ENCODE results near the gene MYCBP2. TPM values are rescaled to one million over a fixed set of nuclear protein-coding genes. Genes with fewer than 3 reads are reported as not detected.

Gene MYCBP2
- total RNA-seq, 1 donor from 2014 or later = 191 TPM

DNA sequence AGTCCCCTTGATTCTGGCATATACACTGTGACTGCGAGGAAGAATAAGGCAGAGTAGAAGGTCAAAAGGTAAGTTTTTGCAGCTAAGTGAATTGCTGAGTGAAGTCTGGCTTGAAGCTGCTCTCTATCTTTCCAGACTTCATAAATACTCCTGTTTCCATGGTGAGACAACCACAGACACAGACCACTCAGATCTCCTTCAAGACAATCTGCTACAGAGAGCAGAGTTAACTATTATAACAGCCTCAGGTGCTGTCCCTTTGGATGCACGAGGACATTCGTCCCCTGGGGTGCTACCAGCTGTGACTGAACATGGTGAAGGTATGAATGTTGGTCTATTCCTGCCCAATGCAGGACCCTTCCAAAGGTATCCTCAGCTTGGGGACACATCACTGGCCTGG is 104.0 kb downstream of the MYCBP2 start:
- H3K27ac ChIP-seq = no peak overlapping the region
- intact Hi-C loops (cut with DNase I) = no loop called here
- H3K4me3 ChIP-seq = no peak overlapping the region
- no peaks in the 10 kb centered on the region for H3K4me1 ChIP-seq
- no peaks in the 10 kb centered on the region for H3K9me3 ChIP-seq
- no peak for TF ChIP-seq POLR2AphosphoS5 (IDR thresholded peaks at IDR 0.05; ENCODE audit: insufficient read depth in 1 of 2, low read depth in 1 of 2)
- no peak for TF ChIP-seq CTCF (IDR thresholded peaks at IDR 0.05)
- no peak for TF ChIP-seq POLR2A (IDR thresholded peaks at IDR 0.05)
- no peak for DNase-seq (ENCODE audit: extremely low spot score in 2 of 2)
- H3K27me3 ChIP-seq = no peaks in the 10 kb centered on the region
- H3K36me3 ChIP-seq = peaks cover 0 to 22% of the 10 kb centered on the region in 2 donors

GRCh38 chr13:77222000-77222690 is 104.7 kb downstream of the MYCBP2 start:
- no peaks in the 10 kb centered on the region for H3K9me3 ChIP-seq
- peaks cover 0 to 22% of the 10 kb centered on the region in 2 donors for H3K36me3 ChIP-seq

DNA sequence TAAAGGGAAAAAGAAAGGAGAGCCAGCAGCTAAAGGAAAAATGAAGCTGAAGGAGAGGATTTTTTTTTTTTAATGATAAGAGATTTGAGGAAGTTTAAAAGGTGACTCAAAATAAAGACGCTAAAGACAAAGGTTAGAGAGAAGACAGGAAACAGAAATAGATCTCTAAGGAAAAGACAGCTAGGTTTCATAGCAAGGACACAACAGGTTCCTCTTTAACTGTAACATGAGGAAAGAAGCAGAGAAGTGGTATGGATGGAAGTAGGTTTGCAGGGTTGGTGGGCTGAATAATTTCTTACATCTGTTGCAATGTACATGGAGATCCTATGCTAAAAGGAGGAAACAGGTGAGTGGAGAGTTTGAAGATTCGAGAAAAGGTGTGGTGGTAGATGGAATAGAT is 107.5 kb downstream of the MYCBP2 start:
- no peaks in the 10 kb centered on the region for H3K4me1 ChIP-seq
- no peaks in the 10 kb centered on the region for H3K9me3 ChIP-seq
- no peak overlapping the region for H3K27ac ChIP-seq
- no peaks in the 10 kb centered on the region for H3K27me3 ChIP-seq
- no peak for TF ChIP-seq POLR2A (IDR thresholded peaks at IDR 0.05)
- no peak for TF ChIP-seq POLR2AphosphoS5 (IDR thresholded peaks at IDR 0.05; ENCODE audit: insufficient read depth in 1 of 2, low read depth in 1 of 2)
- no peak for TF ChIP-seq CTCF (IDR thresholded peaks at IDR 0.05)
- intact Hi-C loops (cut with DNase I) = no loop called here
- peaks cover 0 to 44% of the 10 kb centered on the region in 2 donors for H3K36me3 ChIP-seq
- no peak for DNase-seq (ENCODE audit: extremely low spot score in 2 of 2)
- no peak overlapping the region for H3K4me3 ChIP-seq

More at GRCh38 chr13:77222000-77222690, 104.7 kb downstream of the MYCBP2 start:
- TF ChIP-seq CTCF (IDR thresholded peaks at IDR 0.05) (no peak), POLR2AphosphoS5 (IDR thresholded peaks at IDR 0.05; ENCODE audit: insufficient read depth in 1 of 2, low read depth in 1 of 2) (no peak), POLR2A (IDR thresholded peaks at IDR 0.05) (no peak)
- no peak for DNase-seq (ENCODE audit: extremely low spot score in 2 of 2)
- intact Hi-C loops (cut with DNase I) = no loop called here
- H3K27ac ChIP-seq = no peak overlapping the region
- no peaks in the 10 kb centered on the region for H3K4me1 ChIP-seq
- H3K4me3 ChIP-seq = no peak overlapping the region
- no peaks in the 10 kb centered on the region for H3K27me3 ChIP-seq

- intact Hi-C loops (cut with DNase I) = no loop called here
- no peak for DNase-seq (ENCODE audit: extremely low spot score in 2 of 2)
- Histone ChIP-seq H3K27ac (no peak overlapping the region), H3K4me1 (no peaks in the 10 kb centered on the region), H3K27me3 (no peaks in the 10 kb centered on the region), H3K9me3 (no peaks in the 10 kb centered on the region), H3K4me3 (no peak overlapping the region), H3K36me3 (peaks cover 0 to 48% of the 10 kb centered on the region in 2 donors)
- TF ChIP-seq CTCF (IDR thresholded peaks at IDR 0.05) = no peak
- no peak for TF ChIP-seq POLR2A (IDR thresholded peaks at IDR 0.05)
- no peak for TF ChIP-seq POLR2AphosphoS5 (IDR thresholded peaks at IDR 0.05; ENCODE audit: insufficient read depth in 1 of 2, low read depth in 1 of 2)
Observed at GRCh38 chr13:77218274-77218673, 108.6 kb downstream of the MYCBP2 start.

- peaks cover 0 to 42% of the 10 kb centered on the region in 2 donors for H3K36me3 ChIP-seq
- TF ChIP-seq POLR2A (IDR thresholded peaks at IDR 0.05) = no peak
- TF ChIP-seq CTCF (IDR thresholded peaks at IDR 0.05) = no peak
- TF ChIP-seq POLR2AphosphoS5 (IDR thresholded peaks at IDR 0.05; ENCODE audit: insufficient read depth in 1 of 2, low read depth in 1 of 2) = no peak
Observed at GRCh38 chr13:77215543-77215942, 111.4 kb downstream of the MYCBP2 start.

More at GRCh38 chr13:77215543-77215942, 111.4 kb downstream of the MYCBP2 start:
- DNase-seq (ENCODE audit: extremely low spot score in 2 of 2) = no peak
- Histone ChIP-seq H3K4me1 (no peaks in the 10 kb centered on the region), H3K27me3 (no peaks in the 10 kb centered on the region), H3K9me3 (no peaks in the 10 kb centered on the region), H3K27ac (no peak overlapping the region), H3K4me3 (no peak overlapping the region)
- intact Hi-C loops (cut with DNase I) = no loop called here

All from vagina (tissue), 2 donors.